NOMO-1 treated with DMSO at 0.1 percent for 48 hours (cell line): ENCODE measurements around the gene UBASH3A.

ENCODE experiments used
- DNase-seq: peaks from one replicate; lab custom pipeline; 2025; ENCODE audit not compliant: unreplicated experiment; lab: John Stamatoyannopoulos, UW

Gene UBASH3A

GRCh38 chr21:42374864-42375499 is 28.7 kb upstream of the UBASH3A start:
- DNase-seq: no peak

- DNase-seq: no peak
Measured at GRCh38 chr21:42375506-42375905, 28.2 kb upstream of the UBASH3A start.

GRCh38 chr21:42375966-42376337 is 27.8 kb upstream of the UBASH3A start:
- DNase-seq: no peak

- DNase-seq: no peak
Measured at GRCh38 chr21:42376338-42376982, 27.2 kb upstream of the UBASH3A start.

- no peak for DNase-seq
Measured at GRCh38 chr21:42377211-42377950, 26.3 kb upstream of the UBASH3A start.

GRCh38 chr21:42377951-42378340 is 25.8 kb upstream of the UBASH3A start:
- no peak for DNase-seq

- no peak for DNase-seq
Measured at GRCh38 chr21:42378418-42378817, 25.3 kb upstream of the UBASH3A start.

GRCh38 chr21:42379426-42380215 is 24.1 kb upstream of the UBASH3A start:
- no peak for DNase-seq

GRCh38 chr21:42381347-42381984 is 22.2 kb upstream of the UBASH3A start:
- DNase-seq: peak; percentile 37

- no peak for DNase-seq
Measured at GRCh38 chr21:42382915-42383314, 20.8 kb upstream of the UBASH3A start.

- DNase-seq: no peak
Measured at GRCh38 chr21:42383331-42383730, 20.4 kb upstream of the UBASH3A start.

- no peak for DNase-seq
Measured at GRCh38 chr21:42384156-42384945, 19.4 kb upstream of the UBASH3A start.

GRCh38 chr21:42384989-42385388 is 18.7 kb upstream of the UBASH3A start:
- DNase-seq: peak; percentile 34

GRCh38 chr21:42385619-42386018 is 18.1 kb upstream of the UBASH3A start:
- no peak for DNase-seq

GRCh38 chr21:42386034-42386591 is 17.6 kb upstream of the UBASH3A start:
- no peak for DNase-seq

GRCh38 chr21:42387164-42387563 is 16.5 kb upstream of the UBASH3A start:
- DNase-seq: peak; percentile 21

- DNase-seq: no peak
Measured at GRCh38 chr21:42387843-42388340, 15.8 kb upstream of the UBASH3A start.

GRCh38 chr21:42388740-42389448 is 14.8 kb upstream of the UBASH3A start:
- no peak for DNase-seq

- DNase-seq: no peak
Measured at GRCh38 chr21:42389449-42389835, 14.3 kb upstream of the UBASH3A start.
